OCI-LY3 (cell line): ENCODE data around the gene PRR16.

Experiments
- CTCF ChIP-seq: fragments of 200-600, 300-600 bp; sonication (generic); IDR thresholded peaks from 2 replicates; pipeline ENCODE4 v1.5.1; 2014; ENCODE audit warnings: antibody characterized with exemption, low read length, low read depth
- EZH2phosphoT487 ChIP-seq: fragments of 200-600 bp; shearing (Covaris generic); IDR thresholded peaks from 2 replicates; pipeline ENCODE4 v1.6.1; 2018; ENCODE audit warnings: antibody characterized with exemption, mixed run types, low read depth

GRCh38 chr5:120447706-120448239 is 16.3 kb upstream of the PRR16 start:
- TF ChIP-seq CTCF, result no peak
- TF ChIP-seq EZH2phosphoT487, result no peak
